HEK293T (cell line): ENCODE results near the gene LAMTOR1.

Source experiments
- ARNT ChIP-seq: fragments of 450-650 bp; IDR thresholded peaks from 2 replicates; pipeline ENCODE4 v1.6.1; 2017; ENCODE audit warnings: mild to moderate bottlenecking
- BHLHE40 ChIP-seq: fragments of 450-650 bp; IDR thresholded peaks from 2 replicates; pipeline ENCODE4 v1.6.1; 2016; ENCODE audit warnings: mild to moderate bottlenecking, moderate library complexity, borderline replicate concordance
- FOXK2 ChIP-seq: fragments of 450-650 bp; IDR thresholded peaks from 2 replicates; pipeline ENCODE4 v1.6.1; 2016; ENCODE audit warnings: mild to moderate bottlenecking
- NFRKB ChIP-seq: fragments of 450-650 bp; IDR thresholded peaks from 2 replicates; pipeline ENCODE4 v1.6.1; 2016; ENCODE audit warnings: mild to moderate bottlenecking, moderate library complexity
- SUZ12 ChIP-seq: fragments of 450-650 bp; IDR thresholded peaks from 2 replicates; pipeline ENCODE4 v1.6.1; 2016; ENCODE audit warnings: mild to moderate bottlenecking
- ZNF384 ChIP-seq: fragments of 450-650 bp; IDR thresholded peaks from 2 replicates; pipeline ENCODE4 v1.6.1; 2016

GRCh38 chr11:72119198-72119597 is 16.1 kb upstream of the LAMTOR1 start:
- TF ChIP-seq ZNF384 (no peak), NFRKB (no peak), SUZ12 (no peak), ARNT (no peak), BHLHE40 (no peak), FOXK2 (no peak)
